Measurements from ENCODE around the gene PSMD2. TPM values are rescaled to one million over a fixed set of nuclear protein-coding genes. Genes with fewer than 3 reads are reported as not detected.

Gene PSMD2
- total RNA-seq, 1 donor from 2014 or later: 210 TPM

- ATAC-seq (ENCODE audit: low read depth) (no peak), DNase-seq (no peak)
- ChIA-PET POLR2A (no interaction called here), CTCF (no interaction called here)
- no peaks in the 10 kb centered on the region for H3K9me3 Mint-ChIP-seq
- no peaks in the 10 kb centered on the region for H3K4me1 Mint-ChIP-seq
- H3K27ac Mint-ChIP-seq: no peak overlapping the region
- no peaks in the 10 kb centered on the region for H3K27me3 Mint-ChIP-seq
- TF ChIP-seq CTCF (IDR thresholded peaks at IDR 0.05): no peak
- intact Hi-C loops (cut with micrococcal nuclease): no loop called here
- peaks cover 10% of the 10 kb centered on the region for H3K36me3 Mint-ChIP-seq (ENCODE audit: low read depth)
- H3K4me3 Mint-ChIP-seq: no peak overlapping the region
Measured at GRCh38 chr3:184347321-184348056, 48.4 kb downstream of the PSMD2 start.

DNA sequence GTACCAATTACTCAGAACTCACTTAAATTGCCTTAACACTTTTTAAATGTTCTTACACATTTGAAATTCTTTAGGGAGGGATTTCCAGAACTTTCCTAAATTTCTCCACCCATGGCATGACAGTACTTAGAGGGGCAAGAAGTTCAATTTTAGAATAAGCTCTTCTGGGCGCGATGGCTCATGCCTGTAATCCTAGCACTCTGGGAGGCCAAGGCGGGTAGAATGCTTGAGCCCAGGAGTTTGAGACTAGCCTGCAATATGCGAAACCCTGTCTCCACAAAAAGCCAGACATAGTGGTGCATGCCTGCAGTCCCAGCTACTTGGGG is 49.0 kb downstream of the PSMD2 start:
- H3K36me3 Mint-ChIP-seq (ENCODE audit: low read depth): peaks cover 7% of the 10 kb centered on the region
- DNase-seq (no peak), ATAC-seq (ENCODE audit: low read depth) (no peak)
- no peaks in the 10 kb centered on the region for H3K27me3 Mint-ChIP-seq
- no peak overlapping the region for H3K4me3 Mint-ChIP-seq
- ChIA-PET CTCF (no interaction called here), POLR2A (no interaction called here)
- H3K4me1 Mint-ChIP-seq: no peaks in the 10 kb centered on the region
- intact Hi-C loops (cut with micrococcal nuclease): no loop called here
- H3K27ac Mint-ChIP-seq: no peak overlapping the region
- TF ChIP-seq CTCF (IDR thresholded peaks at IDR 0.05): no peak
- no peaks in the 10 kb centered on the region for H3K9me3 Mint-ChIP-seq

DNA sequence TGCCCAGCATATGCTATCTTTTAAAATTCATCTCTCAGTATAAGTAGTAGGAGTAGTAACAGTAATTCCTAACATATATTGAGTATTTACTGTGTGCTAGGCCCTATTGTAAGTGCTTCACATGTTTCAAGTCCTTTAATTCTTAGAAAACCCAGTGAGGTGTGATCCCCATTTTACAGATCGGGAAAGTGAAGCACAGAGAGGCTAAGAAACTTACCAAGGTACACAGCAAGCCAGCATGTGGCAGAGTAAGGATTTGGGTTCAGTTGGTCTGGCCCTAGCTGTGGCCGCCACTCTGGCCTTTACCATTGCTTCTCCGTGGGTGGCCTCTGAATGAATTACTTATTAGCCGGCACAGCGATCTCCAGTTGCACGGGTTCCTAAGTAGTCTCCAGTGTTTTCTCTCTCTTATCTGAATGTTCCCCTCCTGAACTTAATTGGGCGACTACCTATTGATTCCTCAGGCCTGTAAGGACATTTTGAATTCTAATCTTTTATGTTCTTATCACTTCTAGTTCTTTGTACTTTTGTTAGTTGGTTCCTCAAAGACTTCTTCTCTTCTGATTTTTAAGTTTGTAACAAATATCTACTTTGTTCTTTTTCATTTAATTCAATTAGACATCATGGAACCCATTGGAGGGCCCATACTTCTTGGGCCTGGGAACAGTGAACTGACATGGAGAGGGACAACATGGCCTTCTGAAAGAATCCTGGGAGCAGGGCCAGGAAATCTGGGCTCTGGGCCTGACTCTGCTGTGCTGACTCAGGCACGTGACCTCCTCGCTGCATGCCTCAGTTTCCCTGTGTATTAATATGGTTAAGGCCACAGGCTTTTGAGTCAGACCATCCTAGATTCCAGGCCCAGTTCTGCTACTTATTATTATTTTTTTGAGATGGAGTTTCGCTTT is 50.8 kb downstream of the PSMD2 start:
- no peak for TF ChIP-seq CTCF (IDR thresholded peaks at IDR 0.05)
- H3K9me3 Mint-ChIP-seq: no peaks in the 10 kb centered on the region
- POLR2A ChIA-PET: no interaction called here
- DNase-seq (no peak), ATAC-seq (ENCODE audit: low read depth) (no peak)
- peaks cover 3% of the 10 kb centered on the region for H3K36me3 Mint-ChIP-seq (ENCODE audit: low read depth)
- intact Hi-C loops (cut with micrococcal nuclease): no loop called here
- H3K27me3 Mint-ChIP-seq: no peaks in the 10 kb centered on the region
- H3K4me1 Mint-ChIP-seq: no peaks in the 10 kb centered on the region
- CTCF ChIA-PET: no interaction called here
- no peak overlapping the region for H3K27ac Mint-ChIP-seq
- H3K4me3 Mint-ChIP-seq: no peak overlapping the region

DNA sequence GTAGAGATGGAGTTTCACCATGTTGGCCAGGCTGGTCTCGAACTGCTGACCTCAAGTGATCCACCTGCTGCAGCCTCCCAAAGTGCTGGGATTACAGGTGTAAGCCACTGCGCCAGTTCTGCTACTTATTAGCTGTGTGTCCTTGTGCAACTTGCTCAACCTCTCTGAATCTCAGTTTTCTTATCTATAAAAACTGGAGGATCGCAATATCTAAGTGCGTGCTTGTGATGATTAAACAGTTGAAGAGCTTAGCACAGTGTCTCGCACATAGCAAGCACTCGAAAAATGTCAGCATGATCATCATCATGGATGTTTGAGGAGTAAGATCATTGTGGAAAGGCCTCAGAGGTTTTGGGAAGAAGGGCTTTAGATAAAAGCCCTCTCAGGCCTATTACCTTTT is 51.6 kb downstream of the PSMD2 start:
- Mint-ChIP-seq H3K36me3 (ENCODE audit: low read depth) (peaks cover 1% of the 10 kb centered on the region), H3K4me3 (no peak overlapping the region), H3K27me3 (no peaks in the 10 kb centered on the region), H3K4me1 (no peaks in the 10 kb centered on the region), H3K27ac (no peak overlapping the region), H3K9me3 (no peaks in the 10 kb centered on the region)
- ChIA-PET CTCF (no interaction called here), POLR2A (interaction anchor here (0.6 kb wide), 1 partner anchor 30 kb away, joined by 3 read pairs; no protein-coding TSS in a partner anchor)
- DNase-seq: no peak
- ATAC-seq (ENCODE audit: low read depth): no peak
- intact Hi-C loops (cut with micrococcal nuclease): no loop called here
- TF ChIP-seq CTCF (IDR thresholded peaks at IDR 0.05): no peak

DNA sequence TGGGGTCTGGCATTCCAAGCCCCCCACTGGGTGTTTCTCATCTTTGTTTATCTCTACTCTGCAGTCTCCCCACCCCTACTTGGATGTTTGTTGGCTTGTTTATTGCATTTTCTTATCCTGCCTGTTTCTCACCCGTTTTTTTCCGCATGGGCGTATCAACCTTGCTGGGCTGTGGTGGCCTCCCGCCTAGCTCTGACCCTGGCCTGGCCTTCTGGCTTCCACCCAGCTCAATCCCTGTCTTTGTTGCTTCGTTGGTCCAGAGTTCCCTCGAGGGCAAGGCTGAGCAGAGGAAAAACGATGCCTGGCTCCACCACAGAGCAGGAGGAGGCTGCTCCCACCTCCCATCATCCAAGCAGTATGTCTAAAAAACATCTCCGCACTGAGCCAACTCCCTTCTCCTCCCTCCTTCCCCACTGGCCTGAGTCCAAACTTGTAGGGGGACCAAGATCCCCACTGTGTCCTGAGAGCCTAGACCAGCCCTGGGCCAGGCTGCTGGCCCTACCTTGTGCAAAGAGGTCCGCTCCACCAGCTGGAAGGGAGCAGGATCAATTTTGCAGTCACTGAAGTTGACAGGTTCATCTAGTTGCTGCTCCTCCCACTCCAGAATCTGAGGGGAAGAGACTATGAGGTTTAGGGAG is 52.6 kb downstream of the PSMD2 start:
- H3K36me3 Mint-ChIP-seq (ENCODE audit: low read depth): no peaks in the 10 kb centered on the region
- no peak overlapping the region for H3K4me3 Mint-ChIP-seq
- ATAC-seq (ENCODE audit: low read depth) (no peak), DNase-seq (no peak)
- no peaks in the 10 kb centered on the region for H3K4me1 Mint-ChIP-seq
- POLR2A ChIA-PET: no interaction called here
- H3K27me3 Mint-ChIP-seq: no peaks in the 10 kb centered on the region
- H3K9me3 Mint-ChIP-seq: no peaks in the 10 kb centered on the region
- TF ChIP-seq CTCF (IDR thresholded peaks at IDR 0.05): no peak
- H3K27ac Mint-ChIP-seq: no peak overlapping the region
- CTCF ChIA-PET: interaction anchor here (0.6 kb wide), 1 partner anchor 162 kb away, joined by 3 read pairs; no protein-coding TSS in a partner anchor
- intact Hi-C loops (cut with micrococcal nuclease): no loop called here
